PFSK-1 (cell line): ENCODE measurements around the gene SLC1A2.

Experiments used
- FOXP2 ChIP-seq: optimal IDR thresholded peaks from 2 replicates; pipeline ENCODE3; 2011; ENCODE audit warnings: borderline replicate concordance, control low read depth, inconsistent platforms; ENCODE audit not compliant: insufficient read depth; ENCODE audit errors: extremely low read length, extremely low read depth
- POLR2AphosphoS5 ChIP-seq: IDR thresholded peaks from 2 replicates; pipeline ENCODE4 v1.6.1; 2012; ENCODE audit warnings: low read depth, mild to moderate bottlenecking, control low read depth, low read length, moderate library complexity
- SIN3A ChIP-seq: IDR thresholded peaks from 2 replicates; pipeline ENCODE4 v1.6.1; 2012; ENCODE audit warnings: mild to moderate bottlenecking, low read length, moderate library complexity, borderline replicate concordance; ENCODE audit not compliant: insufficient read depth
- TF ChIP-seq, protein P1 (sequence below), 2 experiments: IDR thresholded peaks; 2 replicates each; pipeline versions ENCODE4 v1.6.1 to v1.8.0; 2011 to 2012; ENCODE audit warnings: low read depth in 2 of 2, low read length in 2 of 2, control low read depth in 1 of 2, inconsistent platforms in 1 of 2, mild to moderate bottlenecking in 1 of 2, moderate library complexity in 1 of 2; ENCODE audit not compliant: insufficient read depth in 1 of 2

DNA sequence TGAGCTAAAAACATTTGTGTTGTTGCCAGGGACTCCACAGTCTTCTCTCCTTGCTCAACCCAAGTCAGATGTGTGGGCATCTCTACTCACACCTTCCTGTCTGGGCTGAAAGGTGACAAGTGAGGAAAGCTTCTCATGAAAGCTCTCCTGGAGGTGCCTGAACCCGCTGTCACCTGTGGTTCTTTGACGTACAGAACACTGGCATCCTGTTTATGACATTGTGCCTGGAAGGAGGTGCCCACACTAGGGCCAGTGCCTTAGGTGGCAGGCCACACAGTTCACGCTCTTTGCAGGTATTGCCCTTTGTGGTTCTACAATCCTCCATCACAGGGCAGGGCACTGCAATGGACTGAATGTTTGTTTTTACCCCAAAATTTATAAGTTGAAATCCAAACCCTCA lies 171.9 kb downstream of the SLC1A2 start:
- TF ChIP-seq, protein P1, sequence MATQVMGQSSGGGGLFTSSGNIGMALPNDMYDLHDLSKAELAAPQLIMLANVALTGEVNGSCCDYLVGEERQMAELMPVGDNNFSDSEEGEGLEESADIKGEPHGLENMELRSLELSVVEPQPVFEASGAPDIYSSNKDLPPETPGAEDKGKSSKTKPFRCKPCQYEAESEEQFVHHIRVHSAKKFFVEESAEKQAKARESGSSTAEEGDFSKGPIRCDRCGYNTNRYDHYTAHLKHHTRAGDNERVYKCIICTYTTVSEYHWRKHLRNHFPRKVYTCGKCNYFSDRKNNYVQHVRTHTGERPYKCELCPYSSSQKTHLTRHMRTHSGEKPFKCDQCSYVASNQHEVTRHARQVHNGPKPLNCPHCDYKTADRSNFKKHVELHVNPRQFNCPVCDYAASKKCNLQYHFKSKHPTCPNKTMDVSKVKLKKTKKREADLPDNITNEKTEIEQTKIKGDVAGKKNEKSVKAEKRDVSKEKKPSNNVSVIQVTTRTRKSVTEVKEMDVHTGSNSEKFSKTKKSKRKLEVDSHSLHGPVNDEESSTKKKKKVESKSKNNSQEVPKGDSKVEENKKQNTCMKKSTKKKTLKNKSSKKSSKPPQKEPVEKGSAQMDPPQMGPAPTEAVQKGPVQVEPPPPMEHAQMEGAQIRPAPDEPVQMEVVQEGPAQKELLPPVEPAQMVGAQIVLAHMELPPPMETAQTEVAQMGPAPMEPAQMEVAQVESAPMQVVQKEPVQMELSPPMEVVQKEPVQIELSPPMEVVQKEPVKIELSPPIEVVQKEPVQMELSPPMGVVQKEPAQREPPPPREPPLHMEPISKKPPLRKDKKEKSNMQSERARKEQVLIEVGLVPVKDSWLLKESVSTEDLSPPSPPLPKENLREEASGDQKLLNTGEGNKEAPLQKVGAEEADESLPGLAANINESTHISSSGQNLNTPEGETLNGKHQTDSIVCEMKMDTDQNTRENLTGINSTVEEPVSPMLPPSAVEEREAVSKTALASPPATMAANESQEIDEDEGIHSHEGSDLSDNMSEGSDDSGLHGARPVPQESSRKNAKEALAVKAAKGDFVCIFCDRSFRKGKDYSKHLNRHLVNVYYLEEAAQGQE (IDR thresholded peaks at IDR 0.05; ENCODE audit: insufficient read depth in 1 of 2, low read depth in 2 of 2, low read length in 2 of 2), result no peak
- TF ChIP-seq SIN3A, result no peak
- no peak for TF ChIP-seq POLR2AphosphoS5
- no peak for TF ChIP-seq FOXP2
